ENCODE results near the gene LZTR1.

LZTR1 gene

DNA sequence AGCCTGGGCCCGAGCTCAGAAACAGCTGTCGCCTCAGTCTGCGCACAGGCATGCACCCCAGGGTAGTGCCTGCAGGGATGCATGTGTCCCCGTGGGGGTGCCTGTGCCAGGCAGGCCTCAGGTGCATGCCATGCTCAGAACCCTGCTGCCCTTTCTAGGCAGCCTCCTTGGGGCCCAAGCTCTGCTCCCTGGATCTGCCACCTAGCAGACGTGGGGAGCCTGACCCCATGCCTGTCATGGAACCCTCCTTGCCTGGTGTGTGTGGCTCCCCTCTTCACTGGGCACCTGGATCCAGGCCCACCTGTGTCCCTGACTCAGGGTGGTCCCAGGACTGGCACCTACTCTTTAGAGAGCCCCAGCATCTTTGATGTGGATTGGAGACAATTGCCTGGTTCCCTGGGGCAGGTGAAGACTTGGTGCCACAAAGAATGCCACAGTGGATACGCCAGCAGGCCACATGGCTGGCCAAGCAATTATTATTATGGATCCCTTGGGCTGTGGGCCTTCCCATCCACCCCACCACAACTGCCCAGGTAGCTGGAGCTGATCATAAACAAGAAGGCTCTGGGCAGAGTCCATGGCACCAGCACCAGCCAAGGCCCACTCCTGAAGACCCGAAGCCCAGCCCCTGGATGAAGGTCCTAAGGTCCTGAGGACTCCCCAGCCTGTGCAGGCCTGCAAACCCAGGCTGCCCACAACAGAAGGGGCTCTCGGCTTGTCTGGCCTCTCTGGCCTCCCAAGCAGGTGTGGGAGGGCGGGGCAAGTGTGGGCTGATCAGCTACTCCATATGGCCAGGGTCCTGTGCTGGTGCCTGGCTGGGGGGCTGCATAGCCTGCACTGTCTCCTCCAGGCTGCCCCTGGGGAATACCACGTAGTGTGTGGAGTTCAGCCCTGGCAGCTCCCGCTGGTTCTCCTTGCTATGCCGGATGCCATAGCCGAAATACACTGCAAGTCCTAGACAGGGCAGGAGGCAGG, 46.5 kb downstream of the LZTR1 start:
- no peak for DNase-seq (ENCODE audit: low spot score)
- in situ Hi-C loops (cut with MboI; ENCODE audit: low sequenced_read_pairs, unreplicated experiment) = no loop called here
- TF ChIP-seq, protein P1, sequence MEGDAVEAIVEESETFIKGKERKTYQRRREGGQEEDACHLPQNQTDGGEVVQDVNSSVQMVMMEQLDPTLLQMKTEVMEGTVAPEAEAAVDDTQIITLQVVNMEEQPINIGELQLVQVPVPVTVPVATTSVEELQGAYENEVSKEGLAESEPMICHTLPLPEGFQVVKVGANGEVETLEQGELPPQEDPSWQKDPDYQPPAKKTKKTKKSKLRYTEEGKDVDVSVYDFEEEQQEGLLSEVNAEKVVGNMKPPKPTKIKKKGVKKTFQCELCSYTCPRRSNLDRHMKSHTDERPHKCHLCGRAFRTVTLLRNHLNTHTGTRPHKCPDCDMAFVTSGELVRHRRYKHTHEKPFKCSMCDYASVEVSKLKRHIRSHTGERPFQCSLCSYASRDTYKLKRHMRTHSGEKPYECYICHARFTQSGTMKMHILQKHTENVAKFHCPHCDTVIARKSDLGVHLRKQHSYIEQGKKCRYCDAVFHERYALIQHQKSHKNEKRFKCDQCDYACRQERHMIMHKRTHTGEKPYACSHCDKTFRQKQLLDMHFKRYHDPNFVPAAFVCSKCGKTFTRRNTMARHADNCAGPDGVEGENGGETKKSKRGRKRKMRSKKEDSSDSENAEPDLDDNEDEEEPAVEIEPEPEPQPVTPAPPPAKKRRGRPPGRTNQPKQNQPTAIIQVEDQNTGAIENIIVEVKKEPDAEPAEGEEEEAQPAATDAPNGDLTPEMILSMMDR (IDR thresholded peaks at IDR 0.05; ENCODE audit: borderline replicate concordance, control extremely low read depth, extremely low read depth, insufficient read depth, missing control alignments) = no peak

GRCh38 chr22:21029486-21030025, 47.5 kb downstream of the LZTR1 start:
- no peak for DNase-seq (ENCODE audit: low spot score)
- in situ Hi-C loops (cut with MboI; ENCODE audit: low sequenced_read_pairs, unreplicated experiment) = no loop called here
- TF ChIP-seq, protein P1 (IDR thresholded peaks at IDR 0.05; ENCODE audit: borderline replicate concordance, control extremely low read depth, extremely low read depth, insufficient read depth, missing control alignments) = no peak

DNA sequence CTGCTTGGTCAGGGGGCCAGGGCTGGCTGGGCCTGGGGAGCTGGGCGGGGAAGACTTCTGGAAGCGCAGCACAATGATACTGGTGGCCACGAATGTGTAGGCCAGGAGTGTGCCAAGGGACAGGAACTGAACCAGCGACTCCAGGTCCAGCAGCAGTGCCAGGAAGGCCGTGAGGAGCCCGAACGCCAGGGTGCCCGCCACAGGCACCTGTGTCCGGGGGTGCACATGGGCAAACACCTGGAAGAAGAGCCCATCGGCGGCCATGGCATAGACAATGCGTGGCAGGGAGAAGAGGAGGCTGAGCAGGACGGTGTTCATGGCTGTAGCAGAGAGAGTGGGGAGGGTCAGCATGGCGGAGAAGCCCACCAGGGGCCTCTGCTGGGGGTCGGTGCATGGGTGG, 47.9 kb downstream of the LZTR1 start:
- in situ Hi-C loops (cut with MboI; ENCODE audit: low sequenced_read_pairs, unreplicated experiment) = no loop called here
- no peak for DNase-seq (ENCODE audit: low spot score)
- TF ChIP-seq, protein P1 (IDR thresholded peaks at IDR 0.05; ENCODE audit: borderline replicate concordance, control extremely low read depth, extremely low read depth, insufficient read depth, missing control alignments) = no peak

GRCh38 chr22:21030621-21031544, 48.8 kb downstream of the LZTR1 start:
- DNase-seq (ENCODE audit: low spot score) = no peak
- in situ Hi-C loops (cut with MboI; ENCODE audit: low sequenced_read_pairs, unreplicated experiment) = no loop called here
- TF ChIP-seq, protein P1 (IDR thresholded peaks at IDR 0.05; ENCODE audit: borderline replicate concordance, control extremely low read depth, extremely low read depth, insufficient read depth, missing control alignments) = no peak

GRCh38 chr22:21031545-21032036, 49.5 kb downstream of the LZTR1 start:
- in situ Hi-C loops (cut with MboI; ENCODE audit: low sequenced_read_pairs, unreplicated experiment) = no loop called here
- no peak for DNase-seq (ENCODE audit: low spot score)
- TF ChIP-seq, protein P1 (IDR thresholded peaks at IDR 0.05; ENCODE audit: borderline replicate concordance, control extremely low read depth, extremely low read depth, insufficient read depth, missing control alignments) = no peak
